Cardiac muscle cell (in vitro differentiated cells and primary cell): ENCODE data around the gene TNFRSF19. TPM values are rescaled to one million over a fixed set of nuclear protein-coding genes. Genes with fewer than 3 reads are reported as not detected.

ENCODE experiments used
- DNase-seq, 2 donors: peaks; one replicate each; pipeline versions ENCODE4 v3.0.0 to v3.0.0-alpha.2; 2010 to 2017; ENCODE audit warnings: low read depth in 1 of 2, low spot score in 1 of 2
- H3K27ac ChIP-seq: fragments of 200-600 bp; sonication (generic); 2 replicates; pipeline ENCODE4 v1.5.1; 2016
- H3K27me3 ChIP-seq: fragments of 200-600 bp; sonication (generic); 2 replicates; pipeline ENCODE4 v1.6.0; 2016; ENCODE audit warnings: control low read depth
- H3K36me3 ChIP-seq: fragments of 200-600 bp; sonication (generic); 2 replicates; pipeline ENCODE4 v1.5.1; 2016; ENCODE audit warnings: control low read depth
- H3K4me1 ChIP-seq: fragments of 200-600 bp; sonication (generic); 2 replicates; pipeline ENCODE4 v1.8.1; 2017; ENCODE audit warnings: low read depth, mild to moderate bottlenecking, mixed run types
- H3K4me3 ChIP-seq: fragments of 200-600 bp; sonication (generic); 2 replicates; pipeline ENCODE4 v1.5.1; 2016; ENCODE audit warnings: mild to moderate bottlenecking
- H3K9me3 ChIP-seq: fragments of 200-600 bp; sonication (generic); 2 replicates; pipeline ENCODE4 v1.5.1; 2017; ENCODE audit warnings: low read depth, mild to moderate bottlenecking, control low read depth
- polyA plus RNA-seq: library from polyadenylated mRNA; unstranded; fragments of >200 nt; fragmentation: Nextera tagmentation; extraction: Ambion mirVana; gene quantifications from 2 replicates; pipeline ENCODE4 v1.2.1, GENCODE V29; 2016
- total RNA-seq: library from RNA; depleted of rRNA; stranded (reverse); fragments of >200 nt; gene quantifications from 2 replicates; pipeline ENCODE4 v1.2.3, GENCODE V29; 2016
- TF ChIP-seq, protein P1 (sequence below): IDR thresholded peaks from 2 replicates; pipeline ENCODE4 v1.5.1; 2012; ENCODE audit warnings: low read depth, mild to moderate bottlenecking, low read length

TNFRSF19 gene
- total and polyA plus RNA-seq, 2 experiments from 2014 or later: 91.3 to 139 TPM

DNA sequence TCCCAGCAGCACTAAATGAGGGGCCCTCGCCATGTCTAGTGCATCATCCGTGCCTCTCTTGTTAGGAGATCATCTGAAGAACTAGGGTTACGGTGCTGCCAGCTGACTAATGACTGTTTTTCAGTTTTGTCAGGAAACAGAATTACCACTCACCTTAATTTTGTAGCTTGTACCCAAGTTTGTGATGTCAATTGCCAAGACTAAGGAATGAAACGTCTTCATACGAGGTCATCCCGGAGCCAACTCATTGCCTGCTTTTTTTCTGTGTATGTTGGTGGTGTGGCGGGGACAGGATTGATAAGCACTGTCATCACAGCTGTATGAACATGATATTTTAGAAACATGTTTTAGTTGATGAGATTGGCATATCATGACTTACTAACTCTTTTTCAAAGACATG, 100.6 kb downstream of the TNFRSF19 start:
- Histone ChIP-seq H3K27ac (no peak overlapping the region), H3K36me3 (peaks cover 82% of the 10 kb centered on the region), H3K27me3 (no peaks in the 10 kb centered on the region), H3K4me1 (no peaks in the 10 kb centered on the region), H3K4me3 (no peak overlapping the region), H3K9me3 (no peaks in the 10 kb centered on the region)
- TF ChIP-seq, protein P1, sequence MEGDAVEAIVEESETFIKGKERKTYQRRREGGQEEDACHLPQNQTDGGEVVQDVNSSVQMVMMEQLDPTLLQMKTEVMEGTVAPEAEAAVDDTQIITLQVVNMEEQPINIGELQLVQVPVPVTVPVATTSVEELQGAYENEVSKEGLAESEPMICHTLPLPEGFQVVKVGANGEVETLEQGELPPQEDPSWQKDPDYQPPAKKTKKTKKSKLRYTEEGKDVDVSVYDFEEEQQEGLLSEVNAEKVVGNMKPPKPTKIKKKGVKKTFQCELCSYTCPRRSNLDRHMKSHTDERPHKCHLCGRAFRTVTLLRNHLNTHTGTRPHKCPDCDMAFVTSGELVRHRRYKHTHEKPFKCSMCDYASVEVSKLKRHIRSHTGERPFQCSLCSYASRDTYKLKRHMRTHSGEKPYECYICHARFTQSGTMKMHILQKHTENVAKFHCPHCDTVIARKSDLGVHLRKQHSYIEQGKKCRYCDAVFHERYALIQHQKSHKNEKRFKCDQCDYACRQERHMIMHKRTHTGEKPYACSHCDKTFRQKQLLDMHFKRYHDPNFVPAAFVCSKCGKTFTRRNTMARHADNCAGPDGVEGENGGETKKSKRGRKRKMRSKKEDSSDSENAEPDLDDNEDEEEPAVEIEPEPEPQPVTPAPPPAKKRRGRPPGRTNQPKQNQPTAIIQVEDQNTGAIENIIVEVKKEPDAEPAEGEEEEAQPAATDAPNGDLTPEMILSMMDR: no peak
- no peak for DNase-seq

GRCh38 chr13:23671377-23671776, 101.2 kb downstream of the TNFRSF19 start:
- H3K4me1 ChIP-seq: no peaks in the 10 kb centered on the region
- TF ChIP-seq, protein P1: no peak
- H3K27ac ChIP-seq: no peak overlapping the region
- H3K27me3 ChIP-seq: no peaks in the 10 kb centered on the region
- DNase-seq: no peak
- no peaks in the 10 kb centered on the region for H3K9me3 ChIP-seq
- H3K36me3 ChIP-seq: peaks cover 83% of the 10 kb centered on the region
- no peak overlapping the region for H3K4me3 ChIP-seq

GRCh38 chr13:23671897-23672296, 101.7 kb downstream of the TNFRSF19 start:
- TF ChIP-seq, protein P1: no peak
- no peaks in the 10 kb centered on the region for H3K27me3 ChIP-seq
- DNase-seq: peak in 1 of 2 donors; percentile 46
- H3K4me3 ChIP-seq: no peak overlapping the region
- H3K27ac ChIP-seq: no peak overlapping the region
- H3K36me3 ChIP-seq: peaks cover 80% of the 10 kb centered on the region
- H3K9me3 ChIP-seq: no peaks in the 10 kb centered on the region
- H3K4me1 ChIP-seq: no peaks in the 10 kb centered on the region

DNA sequence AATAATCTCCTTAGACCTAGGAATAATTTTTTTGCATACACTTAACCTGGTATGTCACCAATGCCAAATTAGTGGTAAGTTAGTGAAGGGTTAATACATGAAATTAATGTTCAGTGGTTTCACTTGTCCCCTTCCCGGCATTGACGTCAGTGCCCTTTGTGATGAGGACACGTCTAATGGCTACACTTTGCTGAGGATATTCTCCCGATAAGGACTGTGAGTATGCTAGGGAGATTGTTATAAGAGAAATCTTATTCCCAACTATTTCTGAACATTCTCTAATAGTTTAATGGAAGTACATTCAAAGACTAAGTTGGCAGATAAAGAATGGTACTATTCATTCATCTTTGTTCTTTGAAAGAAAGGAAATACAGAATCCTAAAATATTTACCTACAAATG, 102.4 kb downstream of the TNFRSF19 start:
- H3K27ac ChIP-seq: no peak overlapping the region
- H3K27me3 ChIP-seq: no peaks in the 10 kb centered on the region
- H3K4me3 ChIP-seq: no peak overlapping the region
- peaks cover 75% of the 10 kb centered on the region for H3K36me3 ChIP-seq
- no peaks in the 10 kb centered on the region for H3K9me3 ChIP-seq
- H3K4me1 ChIP-seq: no peaks in the 10 kb centered on the region
- TF ChIP-seq, protein P1: no peak
- peak in 1 of 2 donors; percentile 54 for DNase-seq

DNA sequence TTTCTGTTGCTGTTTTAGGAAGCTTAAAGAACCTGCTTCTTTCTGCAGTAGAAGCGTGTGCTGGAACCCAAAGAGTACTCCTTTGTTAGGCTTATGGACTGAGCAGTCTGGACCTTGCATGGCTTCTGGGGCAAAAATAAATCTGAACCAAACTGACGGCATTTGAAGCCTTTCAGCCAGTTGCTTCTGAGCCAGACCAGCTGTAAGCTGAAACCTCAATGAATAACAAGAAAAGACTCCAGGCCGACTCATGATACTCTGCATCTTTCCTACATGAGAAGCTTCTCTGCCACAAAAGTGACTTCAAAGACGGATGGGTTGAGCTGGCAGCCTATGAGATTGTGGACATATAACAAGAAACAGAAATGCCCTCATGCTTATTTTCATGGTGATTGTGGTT, 103.1 kb downstream of the TNFRSF19 start:
- TF ChIP-seq, protein P1: no peak
- DNase-seq: peak in 1 of 2 donors; percentile 81
- no peaks in the 10 kb centered on the region for H3K9me3 ChIP-seq
- H3K4me3 ChIP-seq: no peak overlapping the region
- no peaks in the 10 kb centered on the region for H3K27me3 ChIP-seq
- H3K27ac ChIP-seq: peak overlapping the region; percentile 7
- H3K36me3 ChIP-seq: peaks cover 69% of the 10 kb centered on the region
- H3K4me1 ChIP-seq: no peaks in the 10 kb centered on the region
